Adrenal gland (tissue), 12 donors: ENCODE results near the gene PRIM2. TPM values are rescaled to one million over a fixed set of nuclear protein-coding genes. Genes with fewer than 3 reads are reported as not detected.
"Not testable (repeated sequence)": the region's sequence is repeated elsewhere in the genome, so short reads cannot be mapped to it uniquely, and the experiment has no call there.

Experiments used
- DNase-seq, 7 donors: peaks; one replicate each; pipeline ENCODE4 v3.0.0-alpha.2; 2019 to 2020
- H3K27ac ChIP-seq, 5 donors: fragments of 200-600 bp; sonication (generic) in 4 of 5; 1 replicate in 3 of 5; 2 replicates in 2 of 5; pipeline versions ENCODE4 v1.5.1 to v1.8.0; 2016 to 2020; ENCODE audit warnings: mild to moderate bottlenecking in 1 of 5
- H3K27me3 ChIP-seq: fragments of 200-600 bp; 2 replicates; pipeline ENCODE4 v1.8.0; 2021
- H3K36me3 ChIP-seq, 2 donors: fragments of 200-600 bp; replicated peaks in 1 of 2; 1 replicate in 1 of 2; 2 replicates in 1 of 2; pipeline versions ENCODE4 v1.5.1 to v1.8.0; 2018 to 2022
- H3K4me1 ChIP-seq, 2 donors: fragments of 200-600 bp; replicated peaks in 1 of 2; 1 replicate in 1 of 2; 2 replicates in 1 of 2; pipeline versions ENCODE4 v1.5.1 to v1.8.0; 2018 to 2021
- H3K4me3 ChIP-seq, 4 donors: fragments of 200-600 bp; sonication (generic) in 3 of 4; one replicate each; pipeline ENCODE4 v1.5.1; 2016 to 2018
- H3K9me3 ChIP-seq, 3 donors: fragments of 200-600 bp; sonication (generic) in 1 of 3; replicated peaks in 1 of 3; 1 replicate in 2 of 3; 2 replicates in 1 of 3; pipeline versions ENCODE4 v1.5.1 to v1.8.0; 2016 to 2021
- WGBS, 4 donors: extraction: QIAGEN DNeasy Blood & Tissue Kit in 2 of 4; methylation state at CpG; one replicate each; pipeline versions ENCODE4 v1.1.5 to v1.1.7; 2013 to 2017; 5-methylcytosine and 5-hydroxymethylcytosine counted together
- intact Hi-C, 2 donors: fragments of 100-400 bp; cut with DNase I; formaldehyde crosslinking; loops; one replicate each; pipeline versions ENCODE4 v1.14.1 to v1.15.0; 2022 to 2023
- microRNA counts, 2 donors: library from miRNA; unstranded; fragments of <30 nt; microRNA quantifications; one replicate each; lab custom pipeline; 2016
- microRNA-seq, 3 donors: library from miRNA; unstranded; fragments of <30 nt; microRNA quantifications; one replicate each; pipeline ENCODE4, GENCODE V29; 2017 to 2020
- polyA plus RNA-seq, 3 donors: library from polyadenylated mRNA; stranded (reverse); fragments of 200-250 nt in 2 of 3; fragments of 350-450 nt in 1 of 3; fragmentation: Illumina TruSeq in 1 of 3; extraction: RNeasy Lipid Tissue Mini Kit (QIAGEN cat#74804) in 1 of 3; gene quantifications; one replicate each; pipeline ENCODE4 v1.2.3, GENCODE V29; 2013 to 2014
- small RNA-seq, 2 donors: library from RNA; depleted of rRNA; stranded (forward); fragments of <200 nt; gene quantifications; one replicate each; pipeline ENCODE3, GENCODE V24; 2016
- total RNA-seq, 9 donors: library from RNA; depleted of rRNA in 4 of 9; stranded (reverse); fragments of >200 nt in 4 of 9; fragments of 120-200 nt in 1 of 9; fragmentation: NEBNext Ultra II Directional in 1 of 9; extraction: Animal tissue kit (Norgen Biotek cat#: 25700) in 1 of 9; gene quantifications; one replicate each; pipeline versions ENCODE4 v1.1.0 to v1.2.4, GENCODE V29; 2013 to 2023
- donor health status: healthy with polysubstance abuse.
- donor health status: Bipolar disorder and iron deficiency.
- donor health status: DM: yes; HTN: yes; CAD: no.
- donor health status: DM: no; HTN: no; CAD: no.
- donor health status: DM: no; HTN: no; CAD: no.
- donor health status: DM: yes; HTN: yes; CAD: no.

The PRIM2 gene
- total and polyA plus RNA-seq, 12 donors: 2.4 to 15.8 (median 5.9) TPM

- H3K27ac ChIP-seq, DNase-seq, H3K36me3 ChIP-seq, H3K9me3 ChIP-seq, H3K4me3 ChIP-seq, H3K27me3 ChIP-seq, intact Hi-C loops, H3K4me1 ChIP-seq: not testable (repeated sequence)
Measured at GRCh38 chr6:57668108-57668507, 350.7 kb downstream of the PRIM2 start.

- H3K27ac ChIP-seq, H3K27me3 ChIP-seq, H3K9me3 ChIP-seq, H3K4me3 ChIP-seq, intact Hi-C loops, H3K36me3 ChIP-seq, DNase-seq, H3K4me1 ChIP-seq: not testable (repeated sequence)
- WGBS, 4 donors: 71 to 83% (median 75%) methylated on average over 3 of the region's 3 CpGs
Measured at GRCh38 chr6:57671237-57671636, 353.8 kb downstream of the PRIM2 start.

GRCh38 chr6:57671937-57672627 lies 354.7 kb downstream of the PRIM2 start:
- H3K4me3 ChIP-seq, intact Hi-C loops, H3K4me1 ChIP-seq, H3K9me3 ChIP-seq, H3K27me3 ChIP-seq, DNase-seq, H3K27ac ChIP-seq, H3K36me3 ChIP-seq: not testable (repeated sequence)
- WGBS, 4 donors: 64 to 73% (median 71%) methylated on average over 6 of the region's 6 CpGs

- DNase-seq, H3K27me3 ChIP-seq, H3K4me3 ChIP-seq, intact Hi-C loops, H3K4me1 ChIP-seq, H3K36me3 ChIP-seq, H3K27ac ChIP-seq, H3K9me3 ChIP-seq: not testable (repeated sequence)
- WGBS, 4 donors: 62 to 90% (median 73%) methylated on average over 1 of the region's 1 CpG
Measured at GRCh38 chr6:57673281-57673680, 355.9 kb downstream of the PRIM2 start.

GRCh38 chr6:57675386-57675785 lies 358.0 kb downstream of the PRIM2 start:
- H3K4me3 ChIP-seq, H3K36me3 ChIP-seq, H3K27ac ChIP-seq, DNase-seq, intact Hi-C loops, H3K9me3 ChIP-seq, H3K4me1 ChIP-seq, H3K27me3 ChIP-seq: not testable (repeated sequence)
- 76 to 79% (median 78%) methylated on average over 4 of the region's 4 CpGs for WGBS, 4 donors

GRCh38 chr6:57696382-57696781 lies 379.0 kb downstream of the PRIM2 start:
- H3K36me3 ChIP-seq, H3K9me3 ChIP-seq, H3K4me1 ChIP-seq, H3K27me3 ChIP-seq, H3K27ac ChIP-seq, H3K4me3 ChIP-seq, intact Hi-C loops, DNase-seq: not testable (repeated sequence)
- 15 to 45% (median 19%) methylated on average over 1 of the region's 1 CpG for WGBS, 4 donors

MicroRNAs encoded within 50 kb of the gene (microRNA counts, 767-probe panel; counts per million panel counts)
- 0 counts per million in 2 donors for microRNA hsa-miR-548u (lab: Ali Mortazavi, UCI)

Small RNA genes within 50 kb of the gene (microRNA-seq; reads per million reads assigned to microRNA genes)
- 0 reads per million in 3 donors for gene MIR548U

Small RNA genes within 50 kb of the gene (small RNA-seq; reads per million reads assigned to genes)
- 0 reads per million in 2 donors for gene MIR548U

Other genes with a start within 250 kb of the PRIM2 start
- 100 to 1,000 TPM in 1 of 9 donors, 10 to 100 TPM in 8; 19.5 to 111 (median 56.9) TPM for gene ZNF451, start 227.4 kb upstream of the PRIM2 start, total RNA-seq
- gene ZNF451, start 227.4 kb upstream of the PRIM2 start, polyA plus RNA-seq: 10 to 100 TPM; 27.7 to 39.1 (median 28.0) TPM
- 10 to 100 TPM in 2 of 9 donors, 1 to 10 TPM in 7; 6.2 to 18.0 (median 7.5) TPM for gene BAG2, start 145.3 kb upstream of the PRIM2 start, total RNA-seq
- gene BAG2, start 145.3 kb upstream of the PRIM2 start, polyA plus RNA-seq: 10 to 100 TPM in 1 of 3 donors, 1 to 10 TPM in 2; 2.6 to 11.0 (median 3.5) TPM
- gene RAB23, start 95.3 kb upstream of the PRIM2 start, total RNA-seq: 10 to 100 TPM in 1 of 9 donors, 1 to 10 TPM in 8; 4.3 to 14.7 (median 5.8) TPM
- gene RAB23, start 95.3 kb upstream of the PRIM2 start, polyA plus RNA-seq: 10 to 100 TPM in 1 of 3 donors, 1 to 10 TPM in 2; 2.3 to 11.9 (median 2.7) TPM